H9 (cell line): ENCODE results near the gene TMEM59. TPM values are rescaled to one million over a fixed set of nuclear protein-coding genes. Genes with fewer than 3 reads are reported as not detected.

Source experiments
- DNase-seq: peaks from one replicate; pipeline ENCODE4 v3.0.0-alpha.2; 2017
- H2AFZ ChIP-seq: one replicate; pipeline ENCODE4 v1.6.1; 2013; ENCODE audit warnings: mild to moderate bottlenecking, low read length, control low read depth, moderate library complexity
- H2AK5ac ChIP-seq: 2 replicates; pipeline ENCODE4 v1.6.1; 2013; ENCODE audit warnings: low read length, control low read depth, mixed read lengths; ENCODE audit not compliant: insufficient read length
- H2BK120ac ChIP-seq: one replicate; pipeline ENCODE4 v1.6.1; 2013; ENCODE audit warnings: low read depth, mild to moderate bottlenecking, low read length, control low read depth, inconsistent platforms; ENCODE audit not compliant: poor library complexity, severe bottlenecking
- H2BK12ac ChIP-seq: 2 replicates; pipeline ENCODE4 v1.6.1; 2013; ENCODE audit warnings: low read length, control low read depth, mixed read lengths, low read depth; ENCODE audit not compliant: insufficient read length
- H2BK15ac ChIP-seq: 2 replicates; pipeline ENCODE4 v1.6.1; 2013; ENCODE audit warnings: low read depth, low read length, control low read depth
- H2BK20ac ChIP-seq: one replicate; pipeline ENCODE4 v1.6.1; 2013; ENCODE audit warnings: low read depth, mild to moderate bottlenecking, low read length, control low read depth, inconsistent platforms; ENCODE audit not compliant: poor library complexity, severe bottlenecking
- H2BK5ac ChIP-seq: 2 replicates; pipeline ENCODE4 v1.6.1; 2013; ENCODE audit warnings: low read length, control low read depth, mixed read lengths; ENCODE audit not compliant: insufficient read length
- H3K14ac ChIP-seq: 2 replicates; pipeline ENCODE4 v1.6.1; 2013; ENCODE audit warnings: low read length, control low read depth; ENCODE audit not compliant: insufficient read depth
- H3K18ac ChIP-seq: 2 replicates; pipeline ENCODE4 v1.6.1; 2013; ENCODE audit warnings: low read depth, mild to moderate bottlenecking, mixed read lengths, low read length, control low read depth; ENCODE audit not compliant: insufficient read length
- H3K23ac ChIP-seq: 2 replicates; pipeline ENCODE4 v1.6.1; 2013; ENCODE audit warnings: low read length, control low read depth, mixed read lengths, low read depth; ENCODE audit not compliant: insufficient read length
- H3K23me2 ChIP-seq: 2 replicates; pipeline ENCODE4 v1.6.1; 2013; ENCODE audit warnings: low read depth, mild to moderate bottlenecking, mixed read lengths, low read length, control low read depth; ENCODE audit not compliant: insufficient read length, poor library complexity, severe bottlenecking
- H3K27ac ChIP-seq: 2 replicates; pipeline ENCODE4 v1.5.1; 2013; ENCODE audit warnings: low read length, control low read depth, mixed read lengths, low read depth; ENCODE audit not compliant: insufficient read length
- H3K27me3 ChIP-seq: 2 replicates; pipeline ENCODE4 v1.6.1; 2013; ENCODE audit warnings: low read length, control low read depth, inconsistent platforms; ENCODE audit not compliant: insufficient read depth
- H3K4ac ChIP-seq: 2 replicates; pipeline ENCODE4 v1.6.1; 2013; ENCODE audit warnings: low read depth, mild to moderate bottlenecking, control low read depth, inconsistent platforms, low read length, moderate library complexity
- H3K4me1 ChIP-seq: 2 replicates; pipeline ENCODE4 v1.6.1; 2013; ENCODE audit warnings: low read length, control low read depth, inconsistent platforms; ENCODE audit not compliant: insufficient read depth
- H3K4me2 ChIP-seq: 2 replicates; pipeline ENCODE4 v1.6.1; 2013; ENCODE audit warnings: low read length, control low read depth, mixed read lengths; ENCODE audit not compliant: insufficient read length, insufficient read depth
- H3K56ac ChIP-seq: 2 replicates; pipeline ENCODE4 v1.6.1; 2013; ENCODE audit warnings: low read depth, mild to moderate bottlenecking, mixed read lengths, low read length, control low read depth; ENCODE audit not compliant: insufficient read length
- H3K79me1 ChIP-seq: 2 replicates; pipeline ENCODE4 v1.6.1; 2013; ENCODE audit warnings: low read depth, mild to moderate bottlenecking, moderate library complexity, low read length, control low read depth, inconsistent platforms; ENCODE audit not compliant: insufficient read depth, poor library complexity, severe bottlenecking
- H3K79me2 ChIP-seq: 2 replicates; pipeline ENCODE4 v1.6.1; 2013; ENCODE audit warnings: low read length, control low read depth, inconsistent platforms; ENCODE audit not compliant: insufficient read depth
- H3K9ac ChIP-seq: 2 replicates; pipeline ENCODE4 v1.6.1; 2013; ENCODE audit warnings: low read length, control low read depth, mixed read lengths; ENCODE audit not compliant: insufficient read length; ENCODE audit errors: extremely low read depth
- H3K9me3 ChIP-seq: one replicate; pipeline ENCODE4 v1.6.1; 2013; ENCODE audit warnings: low read depth, low read length, inconsistent platforms; ENCODE audit not compliant: control insufficient read depth
- H3T11ph ChIP-seq: one replicate; pipeline ENCODE4 v1.6.1; 2013; ENCODE audit warnings: mild to moderate bottlenecking, low read length, control low read depth, inconsistent platforms
- H4K20me1 ChIP-seq: one replicate; pipeline ENCODE4 v1.6.1; 2013; ENCODE audit not compliant: control insufficient read depth, insufficient read length, insufficient read depth
- H4K5ac ChIP-seq: 2 replicates; pipeline ENCODE4 v1.6.1; 2013; ENCODE audit warnings: low read depth, mild to moderate bottlenecking, mixed read lengths, low read length, control low read depth; ENCODE audit not compliant: insufficient read length
- H4K8ac ChIP-seq: replicated peaks from 2 replicates; pipeline ENCODE4 v1.6.1; 2013; ENCODE audit warnings: low read length, control low read depth, mixed read lengths, low read depth; ENCODE audit not compliant: insufficient read length
- H4K91ac ChIP-seq: 2 replicates; pipeline ENCODE4 v1.6.1; 2013; ENCODE audit warnings: low read depth, mild to moderate bottlenecking, moderate library complexity, mixed read lengths, low read length, control low read depth; ENCODE audit not compliant: insufficient read length
- H3K27ac Mint-ChIP-seq, 3 experiments: 2 replicates in 2 of 3; 3 replicates in 1 of 3; pipeline ENCODE4 v1.8.0; 2020 to 2021; ENCODE audit warnings: mixed read lengths in 3 of 3, mild to moderate bottlenecking in 1 of 3, moderate library complexity in 1 of 3
- H3K27me3 Mint-ChIP-seq: 2 replicates; pipeline ENCODE4 v1.8.0; 2021; ENCODE audit warnings: low read depth, mild to moderate bottlenecking, moderate library complexity, mixed read lengths
- H3K36me3 Mint-ChIP-seq, 3 experiments: 2 replicates in 2 of 3; 3 replicates in 1 of 3; pipeline ENCODE4 v1.8.0; 2020 to 2021; ENCODE audit warnings: low read depth in 3 of 3, mixed read lengths in 3 of 3; ENCODE audit not compliant: insufficient read depth in 1 of 3
- H3K4me1 Mint-ChIP-seq, 2 experiments: 2 replicates each; pipeline ENCODE4 v1.8.0; 2020; ENCODE audit warnings: mixed read lengths in 2 of 2
- H3K4me3 Mint-ChIP-seq, 2 experiments: 2 replicates in 1 of 2; 3 replicates in 1 of 2; pipeline ENCODE4 v1.8.0; 2020 to 2021; ENCODE audit warnings: mild to moderate bottlenecking in 2 of 2, mixed read lengths in 2 of 2, moderate library complexity in 1 of 2
- H3K9me3 Mint-ChIP-seq, 2 experiments: 2 replicates in 1 of 2; 3 replicates in 1 of 2; pipeline ENCODE4 v1.8.0; 2020; ENCODE audit warnings: mild to moderate bottlenecking in 2 of 2, mixed read lengths in 2 of 2, moderate library complexity in 1 of 2
- CTCF ChIP-seq: fragments of 200-600 bp; sonication (generic); conservative IDR thresholded peaks from 3 replicates; pipeline ENCODE4 v1.8.0; 2021; ENCODE audit warnings: antibody characterized with exemption, mild to moderate bottlenecking
- WGBS: extraction: QIAGEN DNeasy Blood & Tissue Kit; methylation state at CpG from one replicate; pipeline ENCODE4 v1.1.7; 2013; ENCODE audit warnings: missing lambda C conversion rate, low lambda C conversion rate, mixed read lengths; ENCODE audit not compliant: insufficient read length; ENCODE audit errors: extremely low coverage; 5-methylcytosine and 5-hydroxymethylcytosine counted together
- total RNA-seq: library from RNA; stranded (reverse); gene quantifications from 2 replicates; pipeline ENCODE4 v1.2.1, GENCODE V29; 2021

Gene TMEM59
- total RNA-seq, 1 experiment from 2014 or later = 111 TPM

DNA sequence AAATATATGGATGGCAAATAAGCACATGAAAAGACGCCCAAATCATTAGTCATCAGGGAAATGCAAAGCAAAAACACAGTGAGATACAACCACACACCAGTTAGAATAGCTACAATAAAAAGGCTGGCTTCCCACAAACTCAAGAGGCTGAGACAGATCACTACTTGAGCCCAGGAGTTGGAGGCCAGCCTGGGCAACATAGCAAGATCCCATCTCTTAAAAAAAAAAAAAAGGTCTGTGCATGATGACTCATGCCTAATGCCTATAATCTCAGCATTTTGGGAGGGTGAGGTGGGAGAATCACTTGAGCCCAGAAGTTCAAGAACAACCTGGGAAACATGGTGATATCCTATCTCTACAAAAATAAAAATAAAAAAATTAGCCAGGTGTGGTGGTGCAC is 54.8 kb downstream of the TMEM59 start:
- Histone ChIP-seq H3K4me1 (no peaks in the 10 kb centered on the region), H3K4ac (no peak overlapping the region), H3K27me3 (no peaks in the 10 kb centered on the region), H3K27ac (no peak overlapping the region), H3K23ac (no peak overlapping the region), H2AFZ (no peak overlapping the region), H2BK20ac (no peak overlapping the region), H2BK120ac (no peak overlapping the region), H4K20me1 (no peaks in the 10 kb centered on the region), H3K9ac (no peak overlapping the region), H3K79me2 (no peaks in the 10 kb centered on the region), H2BK12ac (no peak overlapping the region), H2BK5ac (no peak overlapping the region), H3T11ph (no peak overlapping the region), H3K56ac (no peak overlapping the region), H3K4me2 (no peak overlapping the region), H3K18ac (no peak overlapping the region), H3K23me2 (no peaks in the 10 kb centered on the region), H3K79me1 (no peaks in the 10 kb centered on the region), H2BK15ac (no peak overlapping the region), H2AK5ac (no peak overlapping the region), H4K5ac (no peak overlapping the region), H3K9me3 (no peaks in the 10 kb centered on the region), H3K14ac (no peak overlapping the region), H4K8ac (no peak overlapping the region), H4K91ac (no peak overlapping the region)
- WGBS = no CpG with 5 or more reads among the region's 1 CpG
- peaks cover 3 to 4% of the 10 kb centered on the region in 2 experiments; a peak in 3 of 5 replicates for H3K9me3 Mint-ChIP-seq
- H3K27ac Mint-ChIP-seq = no peak overlapping the region
- H3K27me3 Mint-ChIP-seq = peaks cover 13% of the 10 kb centered on the region
- H3K4me1 Mint-ChIP-seq = no peaks in the 10 kb centered on the region
- TF ChIP-seq CTCF = no peak
- DNase-seq = no peak
- H3K36me3 Mint-ChIP-seq = no peaks in the 10 kb centered on the region; a peak in 1 of 7 replicates
- H3K4me3 Mint-ChIP-seq = no peak overlapping the region
